GM21381 (cell line): ENCODE measurements around the gene LTC4S.
"Not testable (repeated sequence)": the region's sequence is repeated elsewhere in the genome, so short reads cannot be mapped to it uniquely, and the experiment has no call there.

ENCODE experiments used
- ATAC-seq: cut with Tn5 transposase; IDR thresholded peaks from one replicate; pipeline ENCODE4 v1.9.1; 2021; ENCODE audit warnings: mild to moderate bottlenecking, moderate library complexity; ENCODE audit not compliant: unreplicated experiment

LTC4S gene

GRCh38 chr5:179823937-179824744 lies 30.4 kb downstream of the LTC4S start:
- ATAC-seq: no peak

DNA sequence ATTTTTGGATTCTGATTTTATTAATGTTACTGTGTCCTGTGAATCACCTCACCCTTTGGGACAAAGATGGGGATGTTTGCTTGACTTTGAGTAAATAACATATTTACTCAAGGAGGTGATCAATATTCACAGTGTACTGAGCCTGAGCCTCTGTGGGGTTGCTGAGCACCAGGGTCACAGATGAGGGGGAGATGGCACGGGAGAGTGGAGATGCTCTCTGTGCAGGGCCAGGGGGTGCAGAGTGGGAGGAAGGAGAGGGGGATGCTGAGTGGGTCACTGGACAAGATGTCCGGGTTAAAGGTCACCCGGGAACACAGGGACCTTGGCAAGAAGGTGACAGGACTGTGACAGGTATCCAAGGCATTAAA lies 30.9 kb downstream of the LTC4S start:
- ATAC-seq: no peak

GRCh38 chr5:179825655-179826182 lies 31.9 kb downstream of the LTC4S start:
- no peak for ATAC-seq

- ATAC-seq: no peak
These were observed 33.9 kb downstream of the LTC4S start for GRCh38 chr5:179827680-179828079.

- no peak for ATAC-seq
These were observed 35.1 kb downstream of the LTC4S start for GRCh38 chr5:179828756-179829421.

- ATAC-seq: no peak
These were observed 36.1 kb downstream of the LTC4S start for GRCh38 chr5:179829732-179830435.

DNA sequence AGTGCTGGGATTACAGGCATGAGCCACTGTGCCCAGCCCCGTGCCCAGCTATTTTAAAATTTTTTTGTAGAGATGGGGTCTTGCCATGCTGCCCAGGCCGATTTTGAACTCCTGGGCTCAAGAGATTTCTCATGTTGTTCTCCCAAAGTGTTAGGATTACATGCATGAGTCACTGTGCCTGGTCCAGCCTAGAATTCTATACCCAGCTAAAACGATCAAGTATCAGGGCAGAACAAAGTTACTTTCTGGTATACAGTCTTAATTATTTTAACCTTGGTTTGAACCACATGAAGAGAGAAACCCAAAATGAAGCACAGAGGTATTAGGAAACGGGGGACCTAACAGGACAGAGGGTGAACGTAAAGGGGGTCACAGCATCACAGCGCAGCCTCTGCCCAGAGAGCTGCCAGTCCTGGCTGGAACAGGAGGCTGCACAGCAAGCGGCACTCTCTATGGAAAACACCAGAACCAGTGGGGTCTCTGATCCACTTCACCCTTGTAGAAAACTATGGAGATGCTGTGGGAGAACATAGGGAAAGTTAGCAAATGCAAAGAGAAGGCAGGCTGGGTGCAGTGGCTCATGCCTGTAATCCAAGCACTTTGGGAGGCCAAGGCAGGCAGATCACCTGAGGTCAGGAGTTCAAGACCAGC lies 37.2 kb downstream of the LTC4S start:
- no peak for ATAC-seq

DNA sequence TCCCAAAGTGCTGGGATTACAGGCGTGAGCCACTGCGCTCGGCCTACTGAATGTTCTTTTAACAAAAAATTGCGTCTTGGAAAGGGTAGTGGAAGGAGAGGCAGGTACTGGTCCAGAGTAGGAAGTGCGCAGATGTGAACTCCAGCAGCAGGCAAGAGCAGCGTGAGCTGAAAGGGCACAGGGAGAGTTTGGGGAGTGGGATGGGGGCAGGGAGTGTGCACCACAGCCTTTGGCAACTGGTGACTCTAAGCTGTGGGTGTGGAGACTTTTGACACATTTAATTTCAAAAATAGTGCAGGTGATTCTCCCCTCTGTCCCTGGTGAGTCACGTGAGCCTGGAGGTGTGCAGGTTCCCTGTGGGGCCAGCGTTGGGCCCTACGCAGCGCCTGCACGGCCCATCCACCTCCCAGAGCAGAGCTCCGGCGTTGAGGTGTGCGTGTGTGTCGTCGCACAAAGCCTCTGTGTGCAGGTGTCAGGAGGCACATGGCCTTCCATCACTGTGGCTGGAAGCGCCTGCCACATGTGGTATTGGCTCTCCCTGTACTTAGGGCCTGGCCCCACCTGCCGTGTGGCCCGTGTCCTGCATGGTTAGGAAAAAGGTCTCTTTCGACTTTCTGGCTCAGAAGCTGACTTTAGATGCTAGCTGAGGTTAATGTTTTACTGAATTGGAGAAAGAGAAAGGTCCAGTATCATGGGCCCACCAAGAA lies 38.4 kb downstream of the LTC4S start:
- no peak for ATAC-seq

DNA sequence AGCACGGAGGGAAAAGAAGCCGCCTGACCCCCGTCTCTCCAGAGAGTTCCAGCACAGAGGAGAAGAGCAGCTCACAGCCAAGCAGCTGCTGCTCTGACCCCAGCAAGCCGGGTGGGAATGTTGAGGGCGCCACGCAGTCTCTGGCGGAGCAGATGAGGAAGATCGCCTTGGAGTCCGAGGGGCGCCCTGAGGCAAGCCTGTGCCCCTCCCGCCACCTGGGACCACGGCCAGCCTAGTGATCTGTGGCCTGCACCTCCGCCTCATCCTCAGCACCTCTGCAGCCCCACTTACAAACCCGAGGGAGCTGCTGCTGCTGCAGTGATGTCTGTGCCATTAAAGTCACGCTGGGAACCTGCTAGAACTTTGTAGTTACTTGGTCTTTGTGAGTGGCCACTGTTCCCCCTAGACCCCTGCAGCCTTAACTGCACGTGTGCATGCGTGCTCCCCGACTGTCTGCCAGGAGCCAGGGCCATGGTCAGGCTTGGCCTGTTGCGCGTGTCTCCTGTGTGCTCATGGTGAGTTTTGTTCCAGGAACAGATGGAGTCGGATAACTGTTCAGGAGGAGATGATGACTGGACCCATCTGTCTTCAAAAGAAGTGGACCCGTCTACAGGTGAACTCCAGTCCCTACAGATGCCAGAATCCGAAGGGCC lies 39.4 kb downstream of the LTC4S start:
- no peak for ATAC-seq

GRCh38 chr5:179833709-179834070 lies 39.9 kb downstream of the LTC4S start:
- ATAC-seq: no peak

DNA sequence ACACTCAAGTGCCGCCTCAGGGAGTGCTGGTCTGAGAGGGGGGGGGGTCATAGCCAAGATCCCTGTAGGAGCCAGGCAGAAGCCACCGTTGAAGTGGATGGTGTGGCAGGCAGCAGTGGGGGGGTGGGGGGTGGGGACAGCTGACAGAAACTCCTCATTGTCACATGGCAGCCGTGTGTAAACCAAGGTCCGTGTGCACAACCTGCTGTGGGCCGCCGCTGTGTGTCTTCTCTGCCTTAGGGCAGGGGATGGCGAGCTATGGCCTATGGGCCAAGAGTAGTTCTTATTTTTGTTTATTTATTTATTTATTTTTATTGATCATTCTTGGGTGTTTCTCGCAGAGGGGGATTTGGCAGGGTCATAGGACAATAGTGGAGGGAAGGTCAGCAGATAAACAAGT lies 40.3 kb downstream of the LTC4S start:
- ATAC-seq: no peak

DNA sequence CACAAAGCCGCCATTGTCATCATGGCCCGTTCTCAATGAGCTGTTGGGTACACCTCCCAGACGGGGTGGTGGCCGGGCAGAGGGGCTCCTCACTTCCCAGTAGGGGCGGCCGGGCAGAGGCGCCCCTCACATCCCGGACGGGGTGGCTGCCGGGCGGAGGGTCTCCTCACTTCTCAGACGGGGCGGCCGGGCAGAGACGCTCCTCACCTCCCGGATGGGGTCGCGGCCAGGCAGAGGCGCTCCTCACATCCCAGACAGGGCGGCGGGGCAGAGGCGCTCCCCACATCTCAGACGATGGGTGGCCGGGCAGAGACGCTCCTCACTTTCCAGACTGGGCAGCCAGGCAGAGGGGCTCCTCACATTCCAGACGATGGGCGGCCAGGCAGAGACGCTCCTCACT lies 41.1 kb downstream of the LTC4S start:
- ATAC-seq: not testable (repeated sequence)

DNA sequence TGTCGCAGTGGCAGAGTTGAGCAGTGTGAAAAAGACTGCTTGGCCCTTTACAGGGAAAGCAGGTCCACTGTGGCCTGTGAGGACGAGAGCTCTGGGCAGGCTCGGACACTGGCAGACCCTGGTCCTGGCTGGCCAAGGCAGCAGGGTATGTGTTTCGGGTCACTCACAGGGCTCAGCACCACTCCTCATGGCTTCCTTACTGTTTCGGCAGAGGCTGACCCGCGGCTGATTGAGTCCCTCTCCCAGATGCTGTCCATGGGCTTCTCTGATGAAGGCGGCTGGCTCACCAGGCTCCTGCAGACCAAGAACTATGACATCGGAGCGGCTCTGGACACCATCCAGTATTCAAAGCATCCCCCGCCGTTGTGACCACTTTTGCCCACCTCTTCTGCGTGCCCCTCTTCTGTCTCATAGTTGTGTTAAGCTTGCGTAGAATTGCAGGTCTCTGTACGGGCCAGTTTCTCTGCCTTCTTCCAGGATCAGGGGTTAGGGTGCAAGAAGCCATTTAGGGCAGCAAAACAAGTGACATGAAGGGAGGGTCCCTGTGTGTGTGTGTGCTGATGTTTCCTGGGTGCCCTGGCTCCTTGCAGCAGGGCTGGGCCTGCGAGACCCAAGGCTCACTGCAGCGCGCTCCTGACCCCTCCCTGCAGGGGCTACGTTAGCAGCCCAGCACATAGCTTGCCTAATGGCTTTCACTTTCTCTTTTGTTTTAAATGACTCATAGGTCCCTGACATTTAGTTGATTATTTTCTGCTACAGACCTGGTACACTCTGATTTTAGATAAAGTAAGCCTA lies 42.6 kb downstream of the LTC4S start:
- peak; percentile 69 for ATAC-seq

DNA sequence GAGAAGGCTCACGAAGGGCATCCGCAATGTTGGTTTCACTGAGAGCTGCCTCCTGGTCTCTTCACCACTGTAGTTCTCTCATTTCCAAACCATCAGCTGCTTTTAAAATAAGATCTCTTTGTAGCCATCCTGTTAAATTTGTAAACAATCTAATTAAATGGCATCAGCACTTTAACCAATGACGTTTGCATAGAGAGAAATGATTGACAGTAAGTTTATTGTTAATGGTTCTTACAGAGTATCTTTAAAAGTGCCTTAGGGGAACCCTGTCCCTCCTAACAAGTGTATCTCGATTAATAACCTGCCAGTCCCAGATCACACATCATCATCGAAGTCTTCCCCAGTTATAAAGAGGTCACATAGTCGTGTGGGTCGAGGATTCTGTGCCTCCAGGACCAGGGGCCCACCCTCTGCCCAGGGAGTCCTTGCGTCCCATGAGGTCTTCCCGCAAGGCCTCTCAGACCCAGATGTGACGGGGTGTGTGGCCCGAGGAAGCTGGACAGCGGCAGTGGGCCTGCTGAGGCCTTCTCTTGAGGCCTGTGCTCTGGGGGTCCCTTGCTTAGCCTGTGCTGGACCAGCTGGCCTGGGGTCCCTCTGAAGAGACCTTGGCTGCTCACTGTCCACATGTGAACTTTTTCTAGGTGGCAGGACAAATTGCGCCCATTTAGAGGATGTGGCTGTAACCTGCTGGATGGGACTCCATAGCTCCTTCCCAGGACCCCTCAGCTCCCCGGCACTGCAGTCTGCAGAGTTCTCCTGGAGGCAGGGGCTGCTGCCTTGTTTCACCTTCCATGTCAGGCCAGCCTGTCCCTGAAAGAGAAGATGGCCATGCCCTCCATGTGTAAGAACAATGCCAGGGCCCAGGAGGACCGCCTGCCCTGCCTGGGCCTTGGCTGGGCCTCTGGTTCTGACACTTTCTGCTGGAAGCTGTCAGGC lies 43.6 kb downstream of the LTC4S start:
- ATAC-seq: no peak

GRCh38 chr5:179839328-179840256 lies 45.8 kb downstream of the LTC4S start:
- ATAC-seq: no peak

DNA sequence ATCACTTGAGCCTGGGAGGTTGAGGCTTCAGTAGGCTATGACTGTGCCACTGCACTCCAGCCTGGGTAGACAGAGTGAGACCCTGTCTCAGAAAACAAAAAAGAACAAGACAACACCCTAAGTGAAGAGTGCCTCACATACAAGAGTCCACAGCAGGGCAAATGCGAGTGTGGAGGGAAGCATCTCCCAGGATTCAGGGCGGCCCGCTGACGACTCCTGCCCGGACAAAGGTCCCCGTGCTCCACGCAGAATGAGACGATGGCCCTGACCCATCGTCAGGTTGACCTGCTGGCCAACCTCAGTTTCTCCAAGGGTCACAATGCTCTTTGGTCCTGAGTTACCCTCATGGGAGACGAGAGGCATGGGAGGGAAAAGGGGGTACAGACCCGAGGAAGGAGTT lies 46.5 kb downstream of the LTC4S start:
- ATAC-seq: no peak

DNA sequence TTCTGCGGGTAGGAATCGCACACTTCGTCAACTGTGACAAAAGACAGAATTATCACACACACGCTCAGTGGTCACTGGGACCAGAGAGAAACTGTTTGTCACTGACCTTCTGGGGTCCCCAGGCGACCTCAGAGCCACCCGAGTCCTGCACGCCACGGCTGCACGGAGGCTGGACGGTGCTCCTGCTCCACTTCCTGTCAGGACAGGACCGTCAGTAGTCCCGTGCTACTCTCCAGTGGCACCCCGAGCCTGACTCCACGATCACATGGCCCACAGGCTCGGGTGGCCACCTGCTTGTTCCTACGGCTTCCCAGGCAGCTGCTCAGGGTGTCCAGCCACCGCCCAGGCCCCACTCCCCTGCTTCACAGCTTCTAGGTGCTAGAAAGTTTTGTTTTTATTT lies 47.0 kb downstream of the LTC4S start:
- ATAC-seq: no peak
